Endodermal cell (in vitro differentiated cells): ENCODE data around the gene TMEM134. TPM values are rescaled to one million over a fixed set of nuclear protein-coding genes. Genes with fewer than 3 reads are reported as not detected.

Experiments used
- DNase-seq: peaks from one replicate; pipeline ENCODE4 v3.0.0-alpha.2; 2017
- H3K27ac ChIP-seq: 2 replicates; pipeline ENCODE4 v1.5.1; 2013; ENCODE audit warnings: mild to moderate bottlenecking, low read depth, low read length, moderate library complexity
- H3K27me3 ChIP-seq: 2 replicates; pipeline ENCODE4 v1.6.1; 2013; ENCODE audit warnings: mild to moderate bottlenecking, low read length, moderate library complexity; ENCODE audit not compliant: insufficient read depth, control insufficient read depth, poor library complexity, severe bottlenecking
- H3K36me3 ChIP-seq: 2 replicates; pipeline ENCODE4 v1.7.0; 2013; ENCODE audit warnings: mild to moderate bottlenecking, low read length, moderate library complexity; ENCODE audit not compliant: control insufficient read depth, insufficient read depth
- H3K4me1 ChIP-seq: one replicate; pipeline ENCODE4 v1.7.0; 2013; ENCODE audit warnings: low read length; ENCODE audit not compliant: control insufficient read depth, insufficient read depth
- H3K4me3 ChIP-seq: 2 replicates; pipeline ENCODE4 v1.5.1; 2013; ENCODE audit warnings: mild to moderate bottlenecking, low read length, moderate library complexity
- H3K9ac ChIP-seq: 2 replicates; pipeline ENCODE4 v1.6.1; 2013; ENCODE audit warnings: mild to moderate bottlenecking, low read length, moderate library complexity; ENCODE audit not compliant: poor library complexity, severe bottlenecking; ENCODE audit errors: extremely low read depth
- H3K9me3 ChIP-seq: 2 replicates; pipeline ENCODE4 v1.6.1; 2013; ENCODE audit warnings: mild to moderate bottlenecking, low read length, moderate library complexity; ENCODE audit not compliant: control insufficient read depth
- H3K27ac Mint-ChIP-seq: 2 replicates; pipeline ENCODE4 v1.8.0; 2020; ENCODE audit warnings: mixed read lengths
- H3K27me3 Mint-ChIP-seq: 2 replicates; pipeline ENCODE4 v1.8.0; 2021; ENCODE audit warnings: mild to moderate bottlenecking, mixed read lengths; ENCODE audit not compliant: insufficient read depth
- H3K36me3 Mint-ChIP-seq: 2 replicates; pipeline ENCODE4 v1.8.0; 2020; ENCODE audit warnings: low read depth, mixed read lengths
- H3K4me1 Mint-ChIP-seq: 2 replicates; pipeline ENCODE4 v1.8.0; 2020; ENCODE audit warnings: mixed read lengths
- H3K4me3 Mint-ChIP-seq: 2 replicates; pipeline ENCODE4 v1.8.0; 2020; ENCODE audit warnings: mild to moderate bottlenecking, moderate library complexity, mixed read lengths
- H3K9me3 Mint-ChIP-seq: 2 replicates; pipeline ENCODE4 v1.8.0; 2020; ENCODE audit warnings: mild to moderate bottlenecking, mixed read lengths
- WGBS, 2 experiments: methylation state at CpG; one replicate each; pipeline versions ENCODE4 v1.1.5 to v1.1.7; 2013; ENCODE audit warnings: missing lambda C conversion rate in 2 of 2, mixed read lengths in 1 of 2; ENCODE audit not compliant: insufficient coverage in 1 of 2, insufficient read length in 1 of 2; 5-methylcytosine and 5-hydroxymethylcytosine counted together
- total RNA-seq, 2 donors: library from RNA; stranded (reverse); fragmentation: NEBNext Ultra II Directional in 1 of 2; extraction: Animal tissue kit (Norgen Biotek cat#: 25700) in 1 of 2; gene quantifications; 2 replicates in 1 of 2; 3 replicates in 1 of 2; pipeline ENCODE4 v1.2.1, GENCODE V29; 2021
- TF ChIP-seq, protein P1 (sequence below): fragments of 200-600 bp; sonication (generic); conservative IDR thresholded peaks from 2 replicates; pipeline ENCODE4 v1.5.0; 2021; ENCODE audit warnings: antibody characterized with exemption, mild to moderate bottlenecking

TMEM134 gene
- total RNA-seq, 2 donors from 2014 or later: 67.4 to 87.8 TPM

- H3K27ac Mint-ChIP-seq: no peak overlapping the region
- no peaks in the 10 kb centered on the region for H3K36me3 Mint-ChIP-seq
- Histone ChIP-seq H3K36me3 (no peaks in the 10 kb centered on the region), H3K9me3 (no peaks in the 10 kb centered on the region), H3K4me3 (no peak overlapping the region), H3K4me1 (no peaks in the 10 kb centered on the region), H3K27ac (no peak overlapping the region), H3K9ac (no peak overlapping the region), H3K27me3 (peaks cover 5% of the 10 kb centered on the region)
- WGBS, 2 experiments: 83 to 86% methylated on average over 20 to 22 of the region's 22 CpGs
- no peak for DNase-seq
- TF ChIP-seq, protein P1, sequence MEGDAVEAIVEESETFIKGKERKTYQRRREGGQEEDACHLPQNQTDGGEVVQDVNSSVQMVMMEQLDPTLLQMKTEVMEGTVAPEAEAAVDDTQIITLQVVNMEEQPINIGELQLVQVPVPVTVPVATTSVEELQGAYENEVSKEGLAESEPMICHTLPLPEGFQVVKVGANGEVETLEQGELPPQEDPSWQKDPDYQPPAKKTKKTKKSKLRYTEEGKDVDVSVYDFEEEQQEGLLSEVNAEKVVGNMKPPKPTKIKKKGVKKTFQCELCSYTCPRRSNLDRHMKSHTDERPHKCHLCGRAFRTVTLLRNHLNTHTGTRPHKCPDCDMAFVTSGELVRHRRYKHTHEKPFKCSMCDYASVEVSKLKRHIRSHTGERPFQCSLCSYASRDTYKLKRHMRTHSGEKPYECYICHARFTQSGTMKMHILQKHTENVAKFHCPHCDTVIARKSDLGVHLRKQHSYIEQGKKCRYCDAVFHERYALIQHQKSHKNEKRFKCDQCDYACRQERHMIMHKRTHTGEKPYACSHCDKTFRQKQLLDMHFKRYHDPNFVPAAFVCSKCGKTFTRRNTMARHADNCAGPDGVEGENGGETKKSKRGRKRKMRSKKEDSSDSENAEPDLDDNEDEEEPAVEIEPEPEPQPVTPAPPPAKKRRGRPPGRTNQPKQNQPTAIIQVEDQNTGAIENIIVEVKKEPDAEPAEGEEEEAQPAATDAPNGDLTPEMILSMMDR: no peak
- H3K4me1 Mint-ChIP-seq: peaks cover 3% of the 10 kb centered on the region
- no peaks in the 10 kb centered on the region for H3K9me3 Mint-ChIP-seq
- H3K4me3 Mint-ChIP-seq: peak overlapping the region; percentile 46
- H3K27me3 Mint-ChIP-seq: peaks cover 5% of the 10 kb centered on the region
Measured at GRCh38 chr11:67421430-67422031, 47.5 kb downstream of the TMEM134 start.

GRCh38 chr11:67420646-67421429 lies 48.2 kb downstream of the TMEM134 start:
- peak overlapping the region; percentile 46 for H3K4me3 Mint-ChIP-seq
- peaks cover 7% of the 10 kb centered on the region for H3K27me3 Mint-ChIP-seq
- Histone ChIP-seq H3K4me1 (no peaks in the 10 kb centered on the region), H3K27ac (no peak overlapping the region), H3K27me3 (peaks cover 5% of the 10 kb centered on the region), H3K9ac (peak overlapping the region; percentile 41), H3K9me3 (no peaks in the 10 kb centered on the region), H3K36me3 (no peaks in the 10 kb centered on the region), H3K4me3 (peak overlapping the region; percentile 69)
- 1 to 4% methylated on average over 11 to 97 of the region's 97 CpGs for WGBS, 2 experiments
- DNase-seq: peak; percentile 100
- H3K27ac Mint-ChIP-seq: no peak overlapping the region
- TF ChIP-seq, protein P1: peak; percentile 18
- H3K36me3 Mint-ChIP-seq: no peaks in the 10 kb centered on the region
- no peaks in the 10 kb centered on the region for H3K9me3 Mint-ChIP-seq
- peaks cover 10% of the 10 kb centered on the region for H3K4me1 Mint-ChIP-seq

- 47 to 88% methylated on average over 5 to 15 of the region's 15 CpGs for WGBS, 2 experiments
- no peaks in the 10 kb centered on the region for H3K4me1 ChIP-seq
- peaks cover 7% of the 10 kb centered on the region for H3K27me3 Mint-ChIP-seq
- no peak overlapping the region for H3K27ac ChIP-seq
- H3K27me3 ChIP-seq: peaks cover 6% of the 10 kb centered on the region
- DNase-seq: no peak
- peak overlapping the region; percentile 69 for H3K4me3 ChIP-seq
- peaks cover 10% of the 10 kb centered on the region for H3K4me1 Mint-ChIP-seq
- H3K27ac Mint-ChIP-seq: no peak overlapping the region
- no peaks in the 10 kb centered on the region for H3K9me3 ChIP-seq
- no peaks in the 10 kb centered on the region for H3K36me3 ChIP-seq
- H3K9ac ChIP-seq: peak overlapping the region; percentile 6
- H3K36me3 Mint-ChIP-seq: no peaks in the 10 kb centered on the region
- H3K9me3 Mint-ChIP-seq: no peaks in the 10 kb centered on the region
- TF ChIP-seq, protein P1: no peak
- peak overlapping the region; percentile 46 for H3K4me3 Mint-ChIP-seq
Measured at GRCh38 chr11:67420147-67420645, 48.9 kb downstream of the TMEM134 start.
